NCI-H1105 treated with DMSO at 0.1 percent for 48 hours (cell line): ENCODE results near the gene ATP6V0E2.

Experiments used
- DNase-seq: peaks from one replicate; lab custom pipeline; 2025; lab: John Stamatoyannopoulos, UW

The ATP6V0E2 gene

DNA sequence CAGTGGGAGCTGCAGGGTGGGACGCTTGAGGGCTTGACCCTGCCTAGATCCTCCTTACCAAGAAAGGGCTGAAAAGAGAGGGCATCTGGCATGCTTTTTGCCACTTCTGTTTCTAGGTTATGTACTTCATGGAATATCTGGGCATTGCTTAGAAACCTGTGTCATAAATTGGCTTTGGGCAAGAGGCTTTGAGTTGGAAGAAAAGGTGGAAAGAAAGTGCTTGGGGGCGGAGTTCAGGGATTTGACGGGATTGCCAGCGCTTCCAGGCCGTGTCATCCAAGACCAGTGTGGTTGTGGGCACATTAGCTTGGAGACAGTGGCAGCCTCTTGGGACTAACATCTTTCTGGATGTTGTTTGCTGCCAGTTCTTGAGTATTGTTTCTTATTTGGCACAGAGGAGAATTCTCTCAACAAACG, 34.8 kb upstream of the ATP6V0E2 start:
- peak; percentile 26 for DNase-seq

GRCh38 chr7:149839933-149840332, 33.8 kb upstream of the ATP6V0E2 start:
- DNase-seq: no peak

DNA sequence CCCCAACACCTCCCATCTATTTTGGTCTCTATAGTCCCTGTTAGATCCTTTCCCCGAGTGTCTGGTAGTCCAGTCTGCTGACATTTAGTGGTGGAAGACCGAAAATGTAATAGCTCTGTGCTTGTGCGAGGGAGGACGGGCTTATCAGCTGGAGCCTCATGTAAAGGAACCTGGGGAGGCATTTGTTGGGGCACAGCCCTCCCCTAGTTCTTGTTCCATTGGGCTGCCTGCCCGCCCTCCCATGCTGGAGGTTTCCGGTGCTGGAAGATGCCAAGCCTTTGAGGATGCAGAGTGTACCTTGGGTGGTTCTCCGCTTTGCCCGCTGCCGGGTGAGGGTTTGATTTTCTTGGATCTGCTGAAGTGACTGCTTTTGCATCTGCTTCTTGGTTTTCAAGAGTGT, 30.2 kb upstream of the ATP6V0E2 start:
- no peak for DNase-seq

DNA sequence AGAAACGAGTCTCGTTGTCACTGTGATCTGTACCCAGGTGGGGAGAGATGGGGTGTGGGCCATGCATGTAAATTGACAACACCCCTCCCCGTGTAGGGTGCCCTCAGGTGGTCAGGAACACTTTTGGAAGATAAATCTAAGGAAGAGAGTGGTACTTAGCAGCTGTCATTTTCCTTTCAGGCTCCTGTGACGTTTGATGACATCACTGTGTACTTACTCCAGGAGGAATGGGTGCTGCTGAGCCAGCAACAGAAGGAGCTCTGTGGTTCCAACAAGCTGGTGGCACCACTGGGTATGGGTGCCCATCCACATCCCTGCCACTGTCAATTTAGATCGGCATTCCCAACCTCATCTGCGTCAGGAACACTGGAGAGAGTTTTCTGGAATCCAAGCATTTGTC, 29.3 kb upstream of the ATP6V0E2 start:
- no peak for DNase-seq

DNA sequence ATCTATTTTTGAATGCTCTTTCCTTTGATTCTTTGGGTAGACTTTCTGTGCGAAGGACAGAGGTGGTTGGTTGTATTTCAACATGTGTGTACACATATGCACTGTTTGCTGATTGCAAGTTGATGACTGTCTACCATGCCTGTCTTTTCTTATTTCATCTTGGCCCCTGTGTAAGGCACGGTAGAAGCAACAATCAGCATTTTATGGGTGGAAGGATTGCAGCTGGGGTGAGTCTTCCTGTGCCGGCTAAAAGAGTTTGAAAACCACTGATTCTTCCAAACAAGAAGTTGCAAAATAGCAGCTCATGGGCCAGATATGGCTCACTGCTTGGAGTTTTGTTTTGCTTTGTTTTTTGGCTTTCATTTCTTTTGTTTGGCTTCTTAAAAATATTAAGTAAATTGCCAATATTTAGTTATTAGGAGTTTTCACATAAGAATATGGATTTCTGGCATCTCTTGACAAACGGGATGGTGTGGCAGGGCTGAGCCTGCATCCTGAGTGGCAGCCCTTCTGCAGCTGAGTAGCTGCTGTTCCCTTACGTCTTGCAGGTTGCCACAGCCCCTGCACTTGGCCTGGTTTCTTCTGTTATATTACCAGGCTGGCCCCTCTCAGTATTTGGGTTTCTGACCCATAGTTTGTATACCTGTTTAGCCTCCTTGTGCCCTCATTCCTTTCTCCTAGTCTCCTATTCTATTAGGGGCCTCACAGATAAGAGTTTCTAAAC, 28.4 kb upstream of the ATP6V0E2 start:
- DNase-seq: no peak

DNA sequence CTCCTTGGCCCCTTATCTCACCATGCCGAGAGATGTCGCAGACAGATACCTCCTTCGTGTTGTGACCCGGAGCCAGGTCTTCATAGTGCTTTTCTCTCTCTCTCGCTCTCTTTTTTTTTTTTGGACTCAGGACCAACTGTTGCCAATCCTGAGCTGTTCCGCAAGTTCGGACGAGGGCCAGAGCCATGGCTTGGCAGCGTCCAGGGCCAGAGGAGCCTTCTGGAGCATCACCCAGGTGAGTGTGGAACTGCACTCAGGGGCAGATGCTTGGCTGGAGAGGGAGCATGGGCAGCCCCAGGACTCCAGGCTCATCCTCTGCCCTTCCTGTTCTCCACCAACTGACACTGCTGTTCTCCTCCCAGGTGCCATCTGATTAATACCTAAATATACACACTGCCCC, 27.7 kb upstream of the ATP6V0E2 start:
- no peak for DNase-seq

- DNase-seq: no peak
Observed at GRCh38 chr7:149846436-149847046, 27.2 kb upstream of the ATP6V0E2 start.

GRCh38 chr7:149849174-149849573, 24.6 kb upstream of the ATP6V0E2 start:
- DNase-seq: no peak

DNA sequence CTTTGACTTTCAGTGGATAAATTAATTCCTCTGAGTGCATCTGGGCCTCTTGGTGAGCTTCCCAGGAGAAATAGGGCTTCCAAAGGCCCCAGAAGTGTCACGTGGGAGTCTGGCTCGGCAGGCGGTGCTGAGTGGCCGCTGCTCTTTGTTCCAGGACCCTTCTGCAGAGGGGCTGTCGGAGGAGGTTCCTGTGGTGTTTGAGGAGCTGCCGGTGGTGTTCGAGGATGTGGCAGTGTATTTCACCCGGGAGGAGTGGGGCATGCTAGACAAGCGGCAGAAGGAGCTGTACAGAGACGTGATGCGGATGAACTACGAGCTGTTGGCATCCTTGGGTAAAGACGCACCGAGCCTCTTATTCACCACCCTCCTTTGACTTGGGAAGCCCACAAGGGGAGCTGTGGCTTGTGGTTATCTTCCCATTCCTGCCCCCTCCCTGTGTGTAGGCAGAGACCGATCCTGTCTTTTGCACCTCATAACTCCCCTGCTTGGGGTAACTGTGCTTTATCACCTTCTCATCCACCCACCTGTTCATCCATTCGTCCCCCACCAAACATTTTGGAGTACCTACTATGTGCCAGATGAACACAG, 23.7 kb upstream of the ATP6V0E2 start:
- no peak for DNase-seq

- DNase-seq: no peak
Observed at GRCh38 chr7:149850716-149851115, 23.1 kb upstream of the ATP6V0E2 start.

DNA sequence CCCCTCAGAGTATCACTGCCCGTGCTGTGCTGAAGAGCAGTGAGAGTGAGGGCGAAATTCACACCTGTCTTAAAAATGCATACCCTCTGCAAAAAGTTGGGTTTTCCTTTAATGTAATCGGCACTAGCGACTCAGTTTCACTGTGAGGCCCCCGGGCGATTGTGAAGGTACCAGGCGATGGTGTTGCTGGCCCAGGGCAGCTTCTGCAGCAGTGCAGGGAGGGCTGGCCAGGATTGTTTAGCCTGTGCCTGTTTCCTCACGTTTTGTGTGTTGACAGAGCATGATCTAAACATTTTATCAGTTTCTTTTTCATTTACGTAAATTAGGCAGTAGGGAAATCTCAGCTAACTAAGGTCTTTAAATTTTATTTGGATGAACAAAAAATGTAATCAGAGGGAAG, 22.3 kb upstream of the ATP6V0E2 start:
- DNase-seq: no peak

- DNase-seq: no peak
Observed at GRCh38 chr7:149853157-149853556, 20.6 kb upstream of the ATP6V0E2 start.

DNA sequence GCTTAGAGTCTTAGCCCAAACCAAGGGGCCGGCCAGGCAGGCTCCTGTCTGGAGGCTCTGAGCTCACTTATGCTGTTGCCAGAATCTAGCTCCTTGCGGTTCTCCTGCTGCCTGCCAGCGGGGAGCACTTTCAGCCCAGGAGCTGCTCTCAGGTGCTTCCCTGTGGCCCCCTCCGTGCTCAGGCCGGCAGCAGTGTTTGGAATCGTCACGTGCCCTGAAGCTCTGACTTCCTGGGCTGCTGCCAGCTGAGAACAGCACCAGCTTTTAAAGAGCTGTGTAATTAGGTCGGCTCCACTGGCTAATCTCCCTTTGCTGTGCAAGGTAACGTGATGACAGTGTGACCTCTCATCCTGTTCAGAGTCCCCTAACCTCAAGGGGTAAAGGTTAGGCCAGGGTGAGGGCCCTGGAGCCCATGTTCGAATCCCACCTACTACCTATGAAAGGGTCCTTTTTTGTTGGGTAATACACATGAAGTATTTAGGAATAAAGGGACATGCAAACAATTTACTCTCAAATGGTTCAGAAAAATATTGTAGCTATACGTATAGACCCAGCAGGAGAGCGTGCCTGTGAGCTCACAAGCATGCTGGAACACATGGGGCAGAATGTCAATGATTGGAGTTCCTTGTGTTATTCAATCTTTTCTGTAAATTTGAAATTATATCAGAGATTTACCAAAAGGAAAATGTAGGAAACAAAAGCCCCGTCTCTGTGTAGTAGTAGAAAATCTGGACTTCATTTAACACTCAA, 19.0 kb upstream of the ATP6V0E2 start:
- peak; percentile 92 for DNase-seq

DNA sequence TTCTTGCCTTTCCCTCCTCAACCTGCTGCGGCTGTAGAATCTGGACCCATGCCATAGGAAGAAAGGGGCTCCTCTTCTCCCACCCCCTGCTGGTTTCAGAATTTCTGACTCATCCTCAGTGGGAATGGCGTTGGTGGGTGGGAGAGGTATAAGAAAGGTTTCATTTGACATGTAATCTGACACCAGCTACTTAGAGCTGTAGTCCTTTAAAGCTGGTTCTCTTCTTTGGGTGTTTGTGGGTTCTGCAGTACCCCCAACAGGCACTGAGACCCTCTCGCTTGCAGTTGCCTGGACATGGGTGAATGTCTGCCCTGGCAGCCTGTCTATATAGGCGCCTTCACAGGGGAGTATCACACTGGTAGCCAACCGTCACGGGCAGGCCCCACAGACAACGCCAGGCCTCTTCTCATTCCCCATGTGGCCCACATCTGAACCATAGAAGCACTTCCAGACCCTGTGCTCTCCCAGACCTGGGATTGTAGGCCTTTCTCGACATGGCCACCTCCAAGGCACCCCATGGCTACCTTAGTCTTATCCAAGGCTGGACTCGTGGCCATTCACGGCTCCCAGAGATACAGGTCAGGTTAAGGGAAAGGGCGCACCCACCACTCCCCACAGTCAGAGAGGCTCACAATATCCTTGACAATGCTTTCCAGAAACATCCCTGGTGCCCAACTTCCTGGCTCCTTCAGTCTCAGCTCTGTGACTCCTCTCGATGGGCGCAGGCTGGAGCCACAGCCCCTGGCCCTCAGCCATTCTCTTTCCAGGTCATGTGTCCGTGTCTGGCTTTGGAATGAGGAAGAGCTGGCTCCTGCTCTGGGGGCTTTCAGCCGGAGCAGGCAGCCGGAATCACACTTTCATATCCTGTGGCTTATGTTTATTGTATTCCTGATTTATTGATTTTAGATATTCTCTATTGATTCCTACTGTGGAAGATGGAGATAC, 18.1 kb upstream of the ATP6V0E2 start:
- DNase-seq: no peak

DNA sequence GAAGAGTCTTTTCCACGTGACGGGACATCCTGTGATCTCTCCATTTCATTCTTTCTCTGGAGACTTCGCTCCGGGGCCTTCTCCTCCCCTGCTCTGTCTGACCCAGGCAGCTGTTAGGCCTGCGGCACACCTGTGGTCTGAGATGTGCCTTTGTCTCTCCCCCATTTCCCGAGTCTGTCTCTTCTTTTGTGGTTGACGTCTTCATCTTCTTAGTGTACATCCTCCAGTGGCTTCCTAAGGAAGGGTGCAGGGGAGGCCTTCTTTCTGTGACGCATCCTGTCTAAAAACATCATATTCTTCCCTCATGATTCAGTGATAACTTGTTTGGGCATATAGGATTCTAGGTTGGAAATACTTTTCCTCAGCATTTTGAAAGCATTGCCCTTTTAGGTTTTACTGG, 17.2 kb upstream of the ATP6V0E2 start:
- no peak for DNase-seq

DNA sequence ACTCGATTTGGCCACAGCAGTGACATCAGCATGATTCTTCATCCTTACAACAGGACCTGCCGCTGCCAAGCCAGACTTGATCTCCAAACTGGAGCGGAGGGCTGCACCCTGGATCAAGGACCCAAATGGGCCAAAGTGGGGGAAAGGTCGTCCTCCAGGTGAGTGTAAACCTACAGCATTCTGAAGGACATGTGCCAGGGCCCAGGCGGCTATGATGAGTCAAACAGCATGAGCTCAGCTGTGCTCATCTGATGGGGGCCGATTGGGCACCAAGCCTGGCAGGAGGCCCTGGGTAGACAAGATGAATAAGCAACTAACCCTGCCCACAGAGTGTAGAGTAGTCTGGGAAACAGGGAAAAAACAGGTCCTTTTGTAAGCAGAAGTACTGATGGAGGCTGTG, 14.4 kb upstream of the ATP6V0E2 start:
- DNase-seq: no peak

GRCh38 chr7:149859876-149860275, 13.9 kb upstream of the ATP6V0E2 start:
- DNase-seq: no peak

GRCh38 chr7:149860821-149861727, 12.7 kb upstream of the ATP6V0E2 start:
- no peak for DNase-seq

- DNase-seq: no peak
Observed at GRCh38 chr7:149861728-149862045, 12.1 kb upstream of the ATP6V0E2 start.

GRCh38 chr7:149862156-149862555, 11.6 kb upstream of the ATP6V0E2 start:
- no peak for DNase-seq

GRCh38 chr7:149863500-149863899, 10.3 kb upstream of the ATP6V0E2 start:
- no peak for DNase-seq
